Esophagus (tissue), 2 donors: ENCODE results near the gene EMC8. TPM values are rescaled to one million over a fixed set of nuclear protein-coding genes. Genes with fewer than 3 reads are reported as not detected.

Experiments
- H3K27ac ChIP-seq, 2 donors: one replicate each; pipeline ENCODE4 v1.5.1; 2013; ENCODE audit warnings: low read depth in 2 of 2, mild to moderate bottlenecking in 2 of 2, inconsistent platforms in 1 of 2, low read length in 1 of 2, moderate library complexity in 1 of 2
- H3K27me3 ChIP-seq, 2 donors: one replicate each; pipeline ENCODE4 v1.6.1; 2013; ENCODE audit warnings: low read length in 2 of 2, control low read depth in 1 of 2, mild to moderate bottlenecking in 1 of 2; ENCODE audit not compliant: insufficient read depth in 2 of 2, control insufficient read depth in 1 of 2
- H3K36me3 ChIP-seq, 2 donors: one replicate each; pipeline ENCODE4 v1.6.1; 2013; ENCODE audit warnings: low read length in 1 of 2; ENCODE audit not compliant: control insufficient read depth in 2 of 2, insufficient read depth in 2 of 2
- H3K4me1 ChIP-seq, 2 donors: one replicate each; pipeline ENCODE4 v1.6.1; 2013; ENCODE audit warnings: low read length in 1 of 2; ENCODE audit not compliant: control insufficient read depth in 2 of 2, insufficient read depth in 2 of 2
- H3K4me3 ChIP-seq, 2 donors: one replicate each; pipeline ENCODE4 v1.5.1; 2013; ENCODE audit warnings: low read length in 2 of 2, mild to moderate bottlenecking in 2 of 2, low read depth in 1 of 2, moderate library complexity in 1 of 2
- H3K9me3 ChIP-seq, 2 donors: one replicate each; pipeline ENCODE4 v1.6.1; 2013; ENCODE audit warnings: mild to moderate bottlenecking in 2 of 2, low read depth in 1 of 2, low read length in 1 of 2, moderate library complexity in 1 of 2; ENCODE audit not compliant: control insufficient read depth in 2 of 2, insufficient read depth in 1 of 2
- WGBS, 2 donors: extraction: QIAGEN DNeasy Blood & Tissue Kit; methylation state at CpG; one replicate each; pipeline ENCODE4 v1.1.7; 2013; 5-methylcytosine and 5-hydroxymethylcytosine counted together
- polyA plus RNA-seq, 2 donors: library from polyadenylated mRNA; stranded (reverse); fragments of 200-250 nt; gene quantifications; one replicate each; pipeline ENCODE4 v1.2.3, GENCODE V29; 2013
- donor health status: healthy with polysubstance abuse.
- donor health status: Bipolar disorder and iron deficiency.

Gene EMC8
- polyA plus RNA-seq, 2 donors: 6.2 to 15.1 TPM

GRCh38 chr16:85780281-85780680 is 19.1 kb downstream of the EMC8 start:
- no peak overlapping the region for H3K27ac ChIP-seq
- H3K27me3 ChIP-seq: no peaks in the 10 kb centered on the region
- H3K4me1 ChIP-seq: peaks cover 2 to 3% of the 10 kb centered on the region in 2 donors
- H3K9me3 ChIP-seq: no peaks in the 10 kb centered on the region
- H3K36me3 ChIP-seq: peaks cover 9 to 33% of the 10 kb centered on the region in 2 donors
- 89 to 90% methylated on average over 26 of the region's 26 CpGs for WGBS, 2 donors
- H3K4me3 ChIP-seq: no peak overlapping the region

DNA sequence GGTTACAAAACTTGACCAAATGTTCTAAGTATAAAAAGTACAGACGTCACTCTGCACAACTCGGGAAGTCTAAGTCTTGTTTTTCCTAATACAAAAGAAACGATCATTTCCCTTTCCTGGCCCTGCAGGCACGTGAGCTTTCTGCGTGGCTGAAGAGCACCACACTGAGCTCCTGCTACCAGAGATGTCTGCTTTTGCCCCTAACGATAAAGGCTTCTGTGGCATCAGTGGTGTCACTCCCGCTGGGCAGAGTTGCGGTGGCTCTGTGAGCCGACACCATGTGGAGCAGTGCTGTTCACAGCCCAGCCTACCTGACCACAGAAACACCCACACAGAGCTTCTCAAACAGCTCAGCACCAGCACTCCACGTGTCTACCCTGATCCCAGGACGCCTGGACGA is 20.5 kb downstream of the EMC8 start:
- WGBS, 2 donors: 73 to 78% methylated on average over 12 of the region's 12 CpGs
- peaks cover 9 to 31% of the 10 kb centered on the region in 2 donors for H3K36me3 ChIP-seq
- H3K27me3 ChIP-seq: no peaks in the 10 kb centered on the region
- H3K4me3 ChIP-seq: no peak overlapping the region
- no peak overlapping the region for H3K27ac ChIP-seq
- H3K4me1 ChIP-seq: peaks cover 2 to 3% of the 10 kb centered on the region in 2 donors
- no peaks in the 10 kb centered on the region for H3K9me3 ChIP-seq

DNA sequence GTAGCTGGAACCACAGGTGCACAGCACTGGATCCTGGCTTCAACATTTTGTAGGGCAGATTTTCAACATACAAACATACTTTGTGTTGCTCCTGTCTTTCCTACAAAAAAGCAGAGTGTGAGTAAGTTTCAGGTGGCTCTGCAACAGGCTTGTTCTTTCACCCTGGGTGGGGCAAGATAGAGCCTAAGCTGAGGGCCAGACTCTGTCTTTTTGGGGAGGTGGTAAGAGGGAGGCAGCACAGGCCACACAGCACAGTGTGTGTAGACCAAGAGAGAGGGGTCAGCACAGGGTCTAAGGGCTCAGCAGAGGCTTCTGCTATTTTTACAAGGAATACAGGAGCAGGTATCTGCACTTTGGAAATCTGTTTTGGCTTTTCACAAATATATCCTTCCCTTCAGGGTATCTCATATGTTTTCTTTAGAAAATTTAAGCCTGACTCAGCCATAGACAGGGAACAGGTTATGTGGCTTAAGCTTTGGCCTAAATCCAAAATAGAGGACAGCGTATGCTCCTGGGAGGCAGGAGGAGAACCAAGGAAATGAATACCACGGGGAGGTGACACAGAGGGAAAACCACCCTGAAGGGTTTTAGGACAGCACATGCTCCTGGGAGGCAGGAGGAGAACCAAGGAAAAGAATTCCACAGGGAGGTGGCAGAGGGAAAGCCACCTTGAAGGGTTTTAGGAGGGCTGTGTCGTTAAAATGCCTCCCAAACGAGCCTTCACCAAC is 21.6 kb downstream of the EMC8 start:
- Histone ChIP-seq H3K4me1 (peaks cover 2 to 3% of the 10 kb centered on the region in 2 donors), H3K27ac (peak overlapping the region in 1 of 2 donors; percentile 23), H3K4me3 (no peak overlapping the region), H3K36me3 (peaks cover 6 to 26% of the 10 kb centered on the region in 2 donors), H3K27me3 (no peaks in the 10 kb centered on the region), H3K9me3 (no peaks in the 10 kb centered on the region)
- WGBS, 2 donors: 55 to 58% methylated on average over 4 of the region's 4 CpGs

- WGBS, 2 donors: 92 to 95% methylated on average over 8 of the region's 8 CpGs
- Histone ChIP-seq H3K27me3 (no peaks in the 10 kb centered on the region), H3K4me1 (peaks cover 0 to 3% of the 10 kb centered on the region in 2 donors), H3K4me3 (no peak overlapping the region), H3K27ac (no peak overlapping the region), H3K36me3 (peaks cover 5 to 13% of the 10 kb centered on the region in 2 donors), H3K9me3 (no peaks in the 10 kb centered on the region)
These were observed 24.5 kb downstream of the EMC8 start for GRCh38 chr16:85774811-85775210.

- 78 to 79% methylated on average over 6 of the region's 6 CpGs for WGBS, 2 donors
- Histone ChIP-seq H3K4me3 (no peak overlapping the region), H3K4me1 (peaks cover 0 to 3% of the 10 kb centered on the region in 2 donors), H3K27me3 (no peaks in the 10 kb centered on the region), H3K27ac (no peak overlapping the region), H3K36me3 (peaks cover 0 to 10% of the 10 kb centered on the region in 2 donors), H3K9me3 (no peaks in the 10 kb centered on the region)
These were observed 25.2 kb downstream of the EMC8 start for GRCh38 chr16:85774136-85774535.

DNA sequence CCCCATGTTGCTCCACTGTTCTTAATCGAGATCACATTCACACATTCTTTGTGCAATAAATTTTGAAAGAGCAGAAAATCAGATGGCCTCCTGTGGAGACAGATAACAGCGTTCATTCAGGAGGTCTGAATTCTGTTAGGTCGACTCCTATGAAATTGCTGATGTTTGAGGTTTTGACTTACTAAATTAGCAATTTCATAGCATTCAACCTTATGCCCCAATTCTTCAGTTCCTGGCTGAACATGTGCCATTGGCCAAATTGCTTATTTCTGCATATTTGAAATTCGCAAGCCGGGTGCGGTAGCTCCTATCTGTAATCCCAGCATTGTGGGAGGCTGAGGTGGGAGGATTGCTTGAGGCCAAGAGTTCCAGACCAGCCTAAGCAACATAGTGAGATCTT is 26.3 kb downstream of the EMC8 start:
- peaks cover 0 to 1% of the 10 kb centered on the region in 2 donors for H3K4me1 ChIP-seq
- no peak overlapping the region for H3K4me3 ChIP-seq
- WGBS, 2 donors: 96 to 97% methylated on average over 6 of the region's 6 CpGs
- no peak overlapping the region for H3K27ac ChIP-seq
- no peaks in the 10 kb centered on the region for H3K27me3 ChIP-seq
- H3K36me3 ChIP-seq: peaks cover 0 to 3% of the 10 kb centered on the region in 2 donors
- no peaks in the 10 kb centered on the region for H3K9me3 ChIP-seq

DNA sequence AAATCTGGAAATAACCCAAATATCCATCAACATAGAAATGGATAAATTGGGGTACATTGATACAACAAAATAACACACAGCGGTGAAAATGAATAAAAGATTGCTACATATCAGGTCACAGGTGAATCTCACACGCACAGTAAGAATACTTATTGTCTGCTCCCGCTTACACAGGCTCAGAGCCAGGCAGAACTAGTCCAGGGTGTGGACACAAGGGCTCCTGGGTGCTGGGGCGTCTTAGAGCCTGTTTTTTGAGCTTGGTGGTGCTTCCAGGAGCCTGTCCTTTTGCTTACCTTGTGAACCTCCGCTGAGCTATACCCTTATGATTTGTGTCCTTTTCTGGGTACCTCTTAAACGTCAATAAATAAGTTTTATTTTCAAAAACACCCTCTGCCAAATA is 28.6 kb downstream of the EMC8 start:
- no peaks in the 10 kb centered on the region for H3K9me3 ChIP-seq
- H3K27ac ChIP-seq: no peak overlapping the region
- H3K4me3 ChIP-seq: no peak overlapping the region
- no peaks in the 10 kb centered on the region for H3K4me1 ChIP-seq
- peaks cover 0 to 3% of the 10 kb centered on the region in 2 donors for H3K36me3 ChIP-seq
- no peaks in the 10 kb centered on the region for H3K27me3 ChIP-seq
- WGBS, 2 donors: 81 to 85% methylated on average over 6 of the region's 6 CpGs

DNA sequence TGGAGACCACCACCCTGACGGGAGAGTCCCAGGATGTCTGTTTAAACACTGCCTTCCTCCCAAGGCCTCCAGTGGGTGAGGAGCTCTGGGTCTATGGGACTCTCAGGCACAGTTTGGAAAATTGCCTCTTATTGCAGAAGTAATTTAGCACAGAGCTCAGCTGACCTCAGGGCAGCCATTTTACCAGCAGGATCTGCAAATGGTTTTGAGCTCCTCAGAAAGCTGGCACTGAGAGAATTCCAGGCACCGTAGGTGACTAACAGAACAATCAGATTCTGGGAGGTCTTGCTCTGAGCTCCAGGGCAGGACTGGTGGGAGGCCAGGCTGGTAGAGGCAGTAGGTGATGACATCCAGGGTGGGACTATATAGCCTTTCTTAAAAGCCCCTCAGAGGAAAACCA is 31.1 kb downstream of the EMC8 start:
- Histone ChIP-seq H3K36me3 (no peaks in the 10 kb centered on the region), H3K9me3 (no peaks in the 10 kb centered on the region), H3K27me3 (no peaks in the 10 kb centered on the region), H3K27ac (no peak overlapping the region), H3K4me3 (no peak overlapping the region), H3K4me1 (no peaks in the 10 kb centered on the region)
- 56 to 66% methylated on average over 2 of the region's 2 CpGs for WGBS, 2 donors

DNA sequence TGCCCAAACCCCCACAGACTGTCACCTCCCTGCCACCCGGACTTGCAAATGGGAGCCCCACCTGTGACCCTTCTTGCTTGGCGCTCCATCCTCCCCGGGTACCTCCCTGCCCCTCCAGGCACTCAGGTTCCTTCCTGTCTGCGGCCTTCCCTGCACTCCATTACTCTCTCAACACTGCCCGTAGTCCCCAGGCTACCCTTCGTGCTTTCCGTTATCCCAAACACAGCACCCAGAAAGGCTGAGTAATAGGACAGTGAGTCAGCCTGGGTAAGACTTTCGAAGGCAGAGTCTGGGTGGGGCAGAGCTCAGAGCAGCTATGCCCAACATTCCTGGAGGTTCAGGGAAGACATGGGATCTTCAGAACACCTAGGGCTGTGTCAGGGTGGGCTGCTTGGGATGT is 31.8 kb downstream of the EMC8 start:
- H3K36me3 ChIP-seq: no peaks in the 10 kb centered on the region
- H3K27me3 ChIP-seq: no peaks in the 10 kb centered on the region
- WGBS, 2 donors: 48 to 60% methylated on average over 8 of the region's 8 CpGs

GRCh38 chr16:85765767-85766166 is 33.6 kb downstream of the EMC8 start:
- no peak overlapping the region for H3K27ac ChIP-seq
- H3K4me1 ChIP-seq: no peaks in the 10 kb centered on the region
- 61 to 65% methylated on average over 8 of the region's 8 CpGs for WGBS, 2 donors
- no peak overlapping the region for H3K4me3 ChIP-seq
- no peaks in the 10 kb centered on the region for H3K36me3 ChIP-seq
- H3K27me3 ChIP-seq: peaks cover 0 to 3% of the 10 kb centered on the region in 2 donors
- no peaks in the 10 kb centered on the region for H3K9me3 ChIP-seq

More for the DNA sequence above, 31.8 kb downstream of the EMC8 start:
- Histone ChIP-seq H3K4me1 (no peaks in the 10 kb centered on the region), H3K9me3 (no peaks in the 10 kb centered on the region), H3K27ac (no peak overlapping the region), H3K4me3 (no peak overlapping the region)
